ENCODE data around the gene NFE2L1.
A peak's percentile ranks its signal among the peaks of the same experiment; 100 is the strongest.
"Not testable (repeated sequence)": the region's sequence is repeated elsewhere in the genome, so short reads cannot be mapped to it uniquely, and the experiment has no call there.

The NFE2L1 gene

GRCh38 chr17:48066656-48067055 is 18.5 kb downstream of the NFE2L1 start:
- no peak for DNase-seq (ENCODE audit: low read depth in 2 of 3, low spot score in 1 of 3)

- no peak for DNase-seq (ENCODE audit: low read depth in 2 of 3, low spot score in 1 of 3)
Observed at GRCh38 chr17:48067245-48067644, 19.1 kb downstream of the NFE2L1 start.

- not testable (repeated sequence) for DNase-seq (ENCODE audit: low read depth in 2 of 3, low spot score in 1 of 3)
Observed at GRCh38 chr17:48067808-48068207, 19.6 kb downstream of the NFE2L1 start.

- DNase-seq (ENCODE audit: low read depth in 2 of 3, low spot score in 1 of 3) = no peak
Observed at GRCh38 chr17:48068491-48068961, 20.4 kb downstream of the NFE2L1 start.

GRCh38 chr17:48070195-48070594 is 22.0 kb downstream of the NFE2L1 start:
- DNase-seq (ENCODE audit: low read depth in 2 of 3, low spot score in 1 of 3) = no peak

GRCh38 chr17:48071654-48072053 is 23.5 kb downstream of the NFE2L1 start:
- DNase-seq (ENCODE audit: low read depth in 2 of 3, low spot score in 1 of 3) = no peak

GRCh38 chr17:48072811-48073210 is 24.7 kb downstream of the NFE2L1 start:
- not testable (repeated sequence) for DNase-seq (ENCODE audit: low read depth in 2 of 3, low spot score in 1 of 3)

- DNase-seq (ENCODE audit: low read depth in 2 of 3, low spot score in 1 of 3) = not testable (repeated sequence)
Observed at GRCh38 chr17:48073566-48074094, 25.5 kb downstream of the NFE2L1 start.

- peak; percentile 41 to 78 (median 64) for DNase-seq (ENCODE audit: low read depth in 2 of 3, low spot score in 1 of 3)
Observed at GRCh38 chr17:48074322-48075081, 26.3 kb downstream of the NFE2L1 start.

- not testable (repeated sequence) for DNase-seq (ENCODE audit: low read depth in 2 of 3, low spot score in 1 of 3)
Observed at GRCh38 chr17:48077152-48077551, 29.0 kb downstream of the NFE2L1 start.

- no peak for DNase-seq (ENCODE audit: low read depth in 2 of 3, low spot score in 1 of 3)
Observed at GRCh38 chr17:48081858-48082257, 33.7 kb downstream of the NFE2L1 start.

GRCh38 chr17:48084932-48085331 is 36.8 kb downstream of the NFE2L1 start:
- no peak for DNase-seq (ENCODE audit: low read depth in 2 of 3, low spot score in 1 of 3)

- no peak for DNase-seq (ENCODE audit: low read depth in 2 of 3, low spot score in 1 of 3)
Observed at GRCh38 chr17:48093341-48094045, 45.3 kb downstream of the NFE2L1 start.

GRCh38 chr17:48095611-48096010 is 47.5 kb downstream of the NFE2L1 start:
- no peak for DNase-seq (ENCODE audit: low read depth in 2 of 3, low spot score in 1 of 3)

- DNase-seq (ENCODE audit: low read depth in 2 of 3, low spot score in 1 of 3) = no peak
Observed at GRCh38 chr17:48100160-48100559, 52.0 kb downstream of the NFE2L1 start.

- no peak for DNase-seq (ENCODE audit: low read depth in 2 of 3, low spot score in 1 of 3)
Observed at GRCh38 chr17:48100591-48101011, 52.4 kb downstream of the NFE2L1 start.

- DNase-seq (ENCODE audit: low read depth in 2 of 3, low spot score in 1 of 3) = peak; percentile 82 to 92 (median 90)
Observed at GRCh38 chr17:48101012-48101720, 53.0 kb downstream of the NFE2L1 start, which contains the start of gene CBX1. TSS of gene CBX1 (minus strand) at chr17:48101478. CDS start at chr17:48077004, 24,474 bp downstream.

- DNase-seq (ENCODE audit: low read depth in 2 of 3, low spot score in 1 of 3) = no peak
Observed at GRCh38 chr17:48102043-48102750, 54.0 kb downstream of the NFE2L1 start.

- DNase-seq (ENCODE audit: low read depth in 2 of 3, low spot score in 1 of 3) = peak in 1 of 3 donors; percentile 41
Observed at GRCh38 chr17:48102798-48103715, 54.9 kb downstream of the NFE2L1 start.

GRCh38 chr17:48104440-48104839 is 56.3 kb downstream of the NFE2L1 start:
- no peak for DNase-seq (ENCODE audit: low read depth in 2 of 3, low spot score in 1 of 3)
